Activated T-helper 1 cell treated with Interleukin-2 at 50 U/mL for 16 hours (primary cell): Measurements from ENCODE around the gene SNRNP35.
"Not testable (repeated sequence)": the region's sequence is repeated elsewhere in the genome, so short reads cannot be mapped to it uniquely, and the experiment has no call there.

Experiments used
- DNase-seq: peaks from one replicate; pipeline ENCODE4 v3.0.0-alpha.2; 2020; ENCODE audit warnings: low read depth

SNRNP35 gene

GRCh38 chr12:123449249-123449733 is 8.6 kb upstream of the SNRNP35 start:
- DNase-seq: no peak

GRCh38 chr12:123449856-123450255 is 8.1 kb upstream of the SNRNP35 start:
- DNase-seq: no peak

- no peak for DNase-seq
Measured at GRCh38 chr12:123450636-123451035, 7.3 kb upstream of the SNRNP35 start.

GRCh38 chr12:123452276-123452550 is 5.7 kb upstream of the SNRNP35 start:
- not testable (repeated sequence) for DNase-seq

GRCh38 chr12:123453165-123453564 is 4.8 kb upstream of the SNRNP35 start:
- DNase-seq: no peak

GRCh38 chr12:123463174-123463573 is 5.2 kb downstream of the SNRNP35 start:
- DNase-seq: not testable (repeated sequence)

GRCh38 chr12:123465084-123465483 is 7.1 kb downstream of the SNRNP35 start:
- no peak for DNase-seq

- DNase-seq: no peak
Measured at GRCh38 chr12:123468786-123469185, 10.8 kb downstream of the SNRNP35 start.

- DNase-seq: no peak
Measured at GRCh38 chr12:123469978-123470377, 12.0 kb downstream of the SNRNP35 start.

- no peak for DNase-seq
Measured at GRCh38 chr12:123471374-123472068, 13.6 kb downstream of the SNRNP35 start.

GRCh38 chr12:123472438-123472849 is 14.5 kb downstream of the SNRNP35 start:
- DNase-seq: no peak

GRCh38 chr12:123474485-123475245 is 16.7 kb downstream of the SNRNP35 start:
- DNase-seq: no peak

- DNase-seq: no peak
Measured at GRCh38 chr12:123475246-123475703, 17.3 kb downstream of the SNRNP35 start.

GRCh38 chr12:123478069-123478468 is 20.1 kb downstream of the SNRNP35 start:
- no peak for DNase-seq

- no peak for DNase-seq
Measured at GRCh38 chr12:123478762-123479161, 20.8 kb downstream of the SNRNP35 start.

GRCh38 chr12:123479442-123480180 is 21.7 kb downstream of the SNRNP35 start:
- no peak for DNase-seq

- DNase-seq: not testable (repeated sequence)
Measured at GRCh38 chr12:123481251-123481650, 23.3 kb downstream of the SNRNP35 start.

- DNase-seq: no peak
Measured at GRCh38 chr12:123482876-123483275, 24.9 kb downstream of the SNRNP35 start.

- no peak for DNase-seq
Measured at GRCh38 chr12:123483602-123484248, 25.8 kb downstream of the SNRNP35 start.

- no peak for DNase-seq
Measured at GRCh38 chr12:123485756-123486155, 27.8 kb downstream of the SNRNP35 start.

- DNase-seq: no peak
Measured at GRCh38 chr12:123487428-123487827, 29.5 kb downstream of the SNRNP35 start.

- DNase-seq: no peak
Measured at GRCh38 chr12:123488539-123489230, 30.7 kb downstream of the SNRNP35 start.
